ENCODE measurements around the gene SSRP1.

Gene SSRP1

DNA sequence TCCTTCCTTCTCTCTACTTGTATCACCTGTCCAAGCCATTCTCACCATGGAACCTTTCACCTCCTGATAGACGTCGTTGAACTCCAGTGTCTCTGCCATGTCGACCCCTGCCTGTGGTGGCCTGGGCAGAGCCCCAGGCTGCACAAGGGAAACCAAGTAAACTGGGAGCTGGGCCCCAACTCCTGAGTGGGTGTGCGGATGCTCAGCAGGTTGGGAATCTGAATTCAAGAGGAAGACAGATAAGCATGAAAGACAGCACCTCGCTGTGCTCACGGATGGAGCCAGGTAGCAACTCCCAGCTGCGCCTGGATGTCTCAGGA lies 709 bp downstream of the SSRP1 start:
- ATAC-seq, result no peak

DNA sequence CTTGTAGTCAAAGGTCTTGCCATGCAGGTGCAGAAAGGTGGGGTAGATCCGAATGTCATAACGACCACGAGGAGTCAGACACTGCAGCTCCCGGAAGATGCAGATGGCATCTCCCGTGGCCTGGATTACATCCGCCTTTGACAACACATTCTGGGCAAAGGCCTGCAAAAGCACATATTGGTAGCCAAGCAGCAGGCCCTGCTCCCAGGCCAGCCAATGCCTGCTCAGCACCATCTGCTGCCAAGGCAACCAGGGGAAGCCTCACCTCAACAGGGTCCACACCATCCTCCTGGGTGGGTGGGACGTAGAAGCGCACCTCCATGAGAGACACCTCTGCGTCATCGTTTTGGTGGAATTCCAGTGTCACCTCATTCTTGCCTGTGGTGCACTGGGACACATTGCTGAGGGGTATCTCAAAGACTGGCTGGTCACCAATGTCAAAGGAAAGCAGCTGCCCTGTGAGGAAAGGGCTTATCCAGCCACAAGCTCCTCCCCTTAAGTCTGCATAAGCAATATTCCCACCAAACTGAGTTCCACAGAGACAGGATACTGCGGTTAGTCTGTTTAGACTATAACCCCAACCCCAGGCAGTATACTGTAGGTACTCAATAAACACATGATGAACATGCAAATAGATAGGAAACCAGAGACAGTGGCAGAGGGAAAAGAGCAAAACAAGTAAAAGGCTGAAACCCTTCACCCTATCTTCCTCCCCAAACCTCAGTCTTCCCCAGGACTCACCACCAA lies 2.8 kb downstream of the SSRP1 start:
- no peak for ATAC-seq

DNA sequence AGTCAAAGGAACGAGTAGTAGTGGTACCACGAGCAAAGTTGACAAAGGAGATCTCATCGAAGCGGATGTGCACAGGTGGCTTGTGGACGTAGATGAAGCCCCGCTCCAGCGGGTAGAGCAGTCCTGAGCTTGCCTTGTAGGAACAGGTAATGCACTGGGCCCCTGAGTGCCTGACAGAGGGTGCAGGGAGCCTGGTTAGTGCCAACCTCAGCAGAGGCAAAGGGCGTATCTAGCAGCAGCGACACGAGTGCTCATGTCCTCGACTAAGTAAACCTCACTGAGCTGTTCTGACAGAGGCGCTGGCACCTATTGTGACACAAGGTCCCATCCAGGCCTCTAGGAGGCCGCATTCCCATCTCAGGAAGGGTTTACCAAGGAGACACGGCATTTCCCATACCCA lies 4.0 kb downstream of the SSRP1 start:
- no peak for ATAC-seq

DNA sequence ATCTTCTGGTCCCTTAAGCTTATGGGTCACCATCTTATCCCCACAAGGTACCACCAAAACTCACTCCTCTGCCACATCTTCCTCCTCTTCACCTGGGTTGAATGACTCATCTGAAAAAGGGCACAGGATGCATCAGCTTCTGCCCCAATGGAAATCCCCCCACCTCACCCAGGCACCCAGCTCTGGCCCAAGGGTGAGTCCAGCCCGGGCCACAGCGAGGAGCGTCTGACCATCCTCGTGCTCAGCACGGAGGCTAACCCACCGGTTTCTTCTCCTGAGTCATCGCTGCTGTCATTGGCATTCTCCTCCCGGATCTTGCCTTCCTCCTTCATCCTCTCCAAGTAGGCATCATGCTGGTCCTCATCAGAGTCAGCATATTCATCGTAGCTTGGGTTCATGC lies 5.7 kb downstream of the SSRP1 start:
- peak in 1 of 2 donors; percentile 28 for ATAC-seq

DNA sequence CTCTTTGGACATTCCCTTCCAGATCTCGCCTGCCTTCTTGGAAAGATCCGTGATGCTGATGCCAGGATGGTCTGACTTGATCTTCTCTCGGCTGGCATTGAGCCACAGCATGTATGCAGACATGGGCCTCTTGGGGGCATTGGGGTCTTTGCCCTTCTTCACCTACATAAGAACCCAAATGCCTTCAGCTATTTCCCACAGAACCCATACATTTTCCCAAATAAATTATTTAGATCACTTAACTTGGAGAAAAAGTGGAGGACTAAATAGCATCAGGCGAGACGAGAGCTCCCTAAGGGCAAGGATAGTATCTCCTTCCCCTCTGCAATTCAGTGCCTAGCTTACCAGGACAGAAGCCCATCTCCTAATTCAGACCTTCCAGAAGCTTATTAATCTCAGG lies 8.0 kb downstream of the SSRP1 start:
- no peak for ATAC-seq

DNA sequence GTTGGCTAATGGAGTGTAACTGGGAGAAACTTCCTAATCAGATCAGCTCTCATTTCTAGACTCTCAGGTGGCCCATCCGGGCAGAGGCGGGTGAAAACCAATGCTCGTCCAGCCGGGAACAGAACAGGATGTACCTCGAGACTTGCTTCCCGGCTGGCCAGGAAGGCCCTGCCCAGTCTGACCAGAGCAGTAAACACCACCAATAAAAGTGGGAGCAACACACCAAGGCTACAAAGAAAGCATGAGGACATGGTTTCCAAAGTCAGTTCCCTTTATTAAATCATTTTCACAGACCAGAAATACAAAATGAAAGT lies 10.0 kb downstream of the SSRP1 start:
- no peak for ATAC-seq

DNA sequence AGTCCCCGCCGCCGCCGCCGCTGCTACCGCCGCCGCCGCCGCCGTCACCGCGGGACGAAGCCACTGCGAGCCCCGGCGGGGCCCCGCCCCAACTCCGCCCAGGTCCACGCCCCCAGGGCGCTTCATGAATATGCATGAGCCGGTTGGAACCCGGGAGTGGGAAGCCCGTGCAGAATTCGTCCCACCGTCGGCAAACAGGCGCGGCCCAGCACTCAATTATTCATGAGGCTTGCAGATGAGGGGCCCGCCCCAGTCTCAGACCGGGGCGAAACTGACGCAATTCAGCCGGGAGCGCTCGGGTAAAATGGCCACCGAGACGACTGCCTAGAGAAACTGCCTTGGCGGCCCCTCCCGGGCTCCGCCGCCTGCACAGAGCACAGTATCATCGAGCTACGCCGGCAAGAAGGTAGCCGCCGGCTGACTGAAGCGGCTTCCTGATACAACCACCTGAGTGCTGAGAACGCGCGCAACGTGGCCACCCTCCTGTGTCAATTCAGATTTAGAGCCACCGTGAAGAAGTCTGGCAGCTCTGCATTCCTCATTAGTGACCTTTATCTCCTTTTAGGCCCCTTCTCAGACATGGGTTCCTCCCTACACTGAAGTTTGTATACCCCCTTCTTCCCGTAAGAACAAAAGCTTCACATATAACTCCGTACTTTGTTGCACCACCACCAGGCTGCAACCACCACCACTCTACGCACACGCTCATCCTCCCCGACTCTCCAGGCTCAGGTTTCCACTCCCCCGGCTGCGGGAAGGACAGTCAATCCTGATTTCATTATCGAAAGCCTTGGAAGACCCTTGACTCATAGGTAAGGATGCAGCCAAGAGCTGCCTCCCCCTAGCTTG lies 10.6 kb downstream of the SSRP1 start, which contains the start of gene TNKS1BP1:
Gene TNKS1BP1, minus strand, starts transcription at position 67 of the 849 bp plus-strand sequence. CDS start 3,067 bp downstream, outside the sequence.
- peak; percentile 90 to 91 for ATAC-seq

DNA sequence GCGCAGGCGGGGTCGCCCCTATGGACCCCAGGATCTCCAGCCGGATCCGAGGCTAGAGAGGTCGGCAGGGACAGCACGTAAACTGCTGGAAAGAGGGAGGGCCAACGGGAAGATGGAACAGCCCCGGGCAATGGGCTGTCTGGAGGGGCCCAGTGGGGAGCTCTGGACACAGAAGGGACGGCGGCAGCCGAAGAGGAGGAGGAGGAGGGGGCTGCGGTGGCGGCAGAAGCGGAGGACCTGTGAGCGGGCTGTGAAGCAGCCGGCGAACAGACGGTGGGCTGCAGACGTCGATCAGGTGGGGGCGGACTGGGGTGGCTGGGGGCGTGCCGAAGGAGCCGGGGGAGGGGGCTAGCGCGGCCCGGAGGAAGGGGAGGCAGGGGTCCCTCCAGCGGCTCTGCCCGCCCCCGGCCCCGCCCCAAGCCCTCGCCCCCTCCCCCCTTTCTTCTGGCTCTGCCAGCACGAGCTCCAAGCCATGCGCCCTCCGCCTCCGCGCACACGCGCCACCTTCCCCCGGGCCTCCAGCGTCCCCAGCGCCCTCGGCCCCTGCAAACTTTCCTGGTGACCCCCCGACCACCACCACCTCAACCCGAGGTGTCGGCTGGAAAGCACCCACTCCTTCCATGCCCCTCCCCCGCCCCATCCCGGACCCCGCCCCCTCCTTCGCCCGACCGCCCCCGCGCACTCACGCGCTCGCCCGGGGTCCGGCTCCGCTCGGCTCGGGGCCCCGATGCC lies 11.4 kb downstream of the SSRP1 start:
- ATAC-seq, result no peak

DNA sequence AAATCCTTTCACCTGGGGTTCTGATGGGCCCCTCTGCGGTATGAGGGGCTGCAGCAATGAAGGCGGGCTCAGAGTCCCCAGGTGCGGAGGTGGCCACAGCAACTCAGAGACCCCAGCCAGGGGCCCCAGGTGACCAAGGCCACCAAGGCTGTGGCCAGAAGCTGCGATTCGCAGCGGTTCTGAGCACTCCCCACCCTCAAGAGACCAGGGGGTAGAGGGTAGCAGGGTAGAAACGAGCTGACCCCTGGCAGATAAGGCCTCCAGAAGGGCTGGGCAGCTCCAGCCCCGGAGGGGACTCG lies 11.9 kb downstream of the SSRP1 start:
- no peak for ATAC-seq

DNA sequence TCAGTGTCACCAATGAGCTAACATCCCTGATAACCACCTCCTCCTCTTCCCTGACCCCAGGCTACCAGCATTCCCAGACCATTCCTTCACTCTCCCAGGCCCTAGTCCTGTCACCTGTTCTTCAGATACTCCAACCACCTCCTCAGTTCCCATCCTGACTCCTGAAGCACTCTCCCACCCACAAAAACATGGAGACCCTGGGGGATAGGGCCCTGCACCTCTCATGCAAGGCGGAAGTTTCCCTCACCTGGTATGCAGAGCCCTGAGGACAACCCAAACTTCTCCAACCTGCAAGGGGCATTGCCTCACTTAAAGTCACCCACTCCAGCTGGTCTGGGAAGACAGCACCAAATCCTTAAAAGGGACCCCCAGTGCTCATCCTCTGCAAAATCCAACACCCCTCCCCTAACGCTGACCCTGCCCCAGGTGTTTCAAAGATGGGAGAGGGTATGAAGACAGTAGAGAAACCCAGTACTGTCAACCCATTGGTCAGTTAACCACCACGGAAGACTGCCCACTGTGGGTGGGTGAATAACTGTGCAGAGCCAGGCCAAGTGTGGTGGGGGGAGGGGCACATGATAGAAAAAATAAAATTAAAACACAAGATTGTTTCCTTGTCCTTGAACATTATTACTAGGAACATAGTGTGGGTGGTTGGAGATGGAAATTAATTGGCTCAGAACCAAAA lies 12.4 kb downstream of the SSRP1 start:
- ATAC-seq, result no peak

DNA sequence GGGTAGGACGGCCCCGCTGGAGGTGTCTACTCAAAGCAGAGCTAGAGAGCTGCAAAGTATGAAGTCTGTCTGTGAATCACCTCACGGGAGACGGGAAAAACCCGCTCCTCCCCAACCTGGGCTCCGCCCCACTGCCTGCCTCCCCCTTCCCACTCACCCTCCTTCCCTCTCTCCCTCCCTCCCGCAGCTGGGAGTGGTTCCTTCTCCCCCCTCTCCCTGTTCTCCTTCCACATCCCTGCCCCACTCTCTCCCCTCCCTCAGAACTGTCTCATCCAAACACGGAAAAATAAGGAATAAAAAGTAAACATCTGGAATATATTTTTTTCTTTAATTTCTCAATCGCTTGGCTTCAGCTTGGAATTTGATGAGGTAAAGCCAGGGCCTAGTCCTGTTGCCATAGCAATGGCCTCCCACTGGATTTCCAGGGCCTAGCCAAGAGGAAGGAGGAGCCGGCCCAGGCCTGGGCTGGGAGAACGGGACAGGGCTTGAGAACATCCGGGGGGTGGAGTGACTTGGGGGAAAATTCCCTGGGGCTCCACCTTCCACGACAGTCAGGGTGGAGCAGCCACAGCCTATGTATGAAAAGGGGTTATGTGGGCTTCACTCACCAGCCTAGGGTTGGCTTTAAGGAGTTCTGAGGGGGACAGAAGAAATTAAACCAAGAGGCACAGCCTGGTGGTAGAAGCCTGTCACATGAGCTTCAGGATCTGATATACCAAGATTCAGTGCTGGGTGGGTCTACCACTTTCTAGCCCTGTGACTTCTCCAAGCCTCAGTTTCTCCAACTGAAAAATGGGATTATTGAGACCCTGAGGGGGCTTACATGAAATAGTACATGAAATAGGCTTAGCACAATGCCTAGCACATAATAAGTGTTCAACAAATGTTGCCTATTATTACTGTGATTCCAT lies 13.2 kb downstream of the SSRP1 start:
- no peak for ATAC-seq

DNA sequence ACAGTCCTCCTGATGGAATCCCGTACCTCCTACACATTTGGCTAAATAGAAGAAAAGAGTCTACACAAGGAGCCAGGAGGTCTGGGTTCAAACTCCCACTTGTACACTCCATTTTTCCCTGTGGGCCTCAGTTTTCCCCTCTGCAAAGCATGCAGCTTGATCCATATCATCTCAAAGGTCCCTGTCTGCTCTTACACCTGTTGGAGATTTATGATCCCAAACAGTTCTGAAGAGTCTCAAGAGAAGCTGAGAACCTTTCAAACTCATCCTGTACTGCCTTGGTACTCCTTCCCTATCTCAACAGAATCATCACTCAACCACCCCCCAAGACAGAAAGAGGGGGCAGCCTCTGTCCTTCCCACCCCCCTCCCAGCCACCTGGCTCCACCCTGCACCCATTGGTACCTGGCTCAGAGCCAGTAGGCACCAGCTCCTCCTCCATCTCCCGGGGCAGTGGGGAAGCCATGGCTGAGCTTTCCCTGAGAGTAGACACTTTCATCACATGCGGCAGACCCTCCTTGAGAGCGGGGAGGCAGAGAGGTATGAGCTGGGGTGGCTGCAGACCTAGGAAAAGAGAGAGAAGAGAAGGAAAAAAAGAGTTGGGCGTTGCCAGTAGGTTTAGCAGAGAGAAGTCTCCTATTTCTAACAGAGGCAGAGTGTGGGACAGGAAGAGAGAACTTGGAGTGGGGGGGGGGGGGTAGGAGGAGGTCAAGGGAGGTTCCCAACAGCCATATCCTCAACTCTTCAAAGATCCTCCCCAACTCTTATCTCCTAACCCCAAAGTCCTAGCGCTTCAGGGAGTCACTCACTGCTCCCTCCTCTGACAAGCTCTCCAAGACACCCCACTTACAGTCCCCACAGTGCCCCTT lies 14.1 kb downstream of the SSRP1 start:
- no peak for ATAC-seq

DNA sequence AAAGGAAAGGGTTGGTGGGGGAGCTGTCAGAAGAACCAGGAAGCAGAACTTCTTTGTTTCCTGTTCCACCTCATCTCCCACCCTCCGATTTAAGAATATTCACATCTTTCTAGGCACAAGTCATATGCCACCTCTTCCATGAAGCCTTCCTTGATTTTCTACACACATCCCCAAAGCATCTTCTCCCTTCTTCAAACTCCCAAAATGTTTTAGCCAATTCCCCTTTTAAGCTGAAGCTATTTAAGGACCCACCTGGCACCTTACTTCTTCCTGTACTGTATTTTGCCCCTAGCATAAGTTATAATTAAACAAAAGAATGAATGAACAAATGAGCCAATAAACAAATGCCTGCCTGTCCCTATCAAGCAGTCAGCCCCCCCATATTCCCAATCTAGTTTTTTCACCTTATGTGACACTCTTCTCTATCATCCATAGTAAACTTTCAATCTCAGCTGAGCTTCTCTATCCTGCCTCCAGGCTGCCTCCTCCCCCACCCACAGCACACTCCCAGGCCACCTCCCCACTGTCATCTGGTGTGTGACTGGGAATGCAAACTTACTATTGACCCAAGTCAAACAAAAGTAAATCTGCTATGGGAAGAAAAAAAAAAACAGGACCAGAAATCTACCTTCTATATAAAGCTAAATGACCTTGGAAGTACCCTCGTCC lies 14.8 kb downstream of the SSRP1 start:
- ATAC-seq, result no peak

DNA sequence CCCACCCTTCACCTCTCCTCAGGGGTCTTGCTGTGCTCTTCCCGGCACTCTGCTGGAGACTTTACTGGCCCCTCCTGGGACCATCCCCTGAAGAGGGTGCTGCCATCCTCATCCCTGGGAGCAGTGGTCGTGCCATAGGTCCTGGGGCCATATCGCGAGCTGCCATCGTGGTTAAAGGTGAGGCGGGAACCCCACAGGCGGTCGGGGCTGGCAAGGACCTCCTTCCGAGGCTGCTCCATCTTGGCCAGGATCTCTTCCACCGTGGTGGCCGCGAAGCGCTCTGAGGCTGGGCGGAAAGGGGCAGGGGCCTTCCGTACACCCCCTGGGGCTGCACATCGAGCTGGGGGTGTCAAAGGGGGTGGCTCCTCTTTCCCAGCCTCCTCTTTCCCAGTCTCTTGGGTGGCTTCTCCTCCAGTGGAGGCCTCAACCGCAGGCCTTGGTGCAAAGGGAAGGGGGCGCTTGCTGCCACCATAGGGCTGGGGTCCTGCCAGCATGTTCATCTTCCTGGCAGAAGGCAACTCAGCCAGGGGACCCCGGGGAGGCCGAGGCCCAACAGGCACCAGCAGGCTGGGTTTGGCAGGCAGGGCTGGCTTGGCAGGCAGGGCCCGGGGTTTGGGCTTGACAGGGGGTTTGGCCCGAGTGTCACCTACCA lies 15.5 kb downstream of the SSRP1 start:
- ATAC-seq, result no peak

DNA sequence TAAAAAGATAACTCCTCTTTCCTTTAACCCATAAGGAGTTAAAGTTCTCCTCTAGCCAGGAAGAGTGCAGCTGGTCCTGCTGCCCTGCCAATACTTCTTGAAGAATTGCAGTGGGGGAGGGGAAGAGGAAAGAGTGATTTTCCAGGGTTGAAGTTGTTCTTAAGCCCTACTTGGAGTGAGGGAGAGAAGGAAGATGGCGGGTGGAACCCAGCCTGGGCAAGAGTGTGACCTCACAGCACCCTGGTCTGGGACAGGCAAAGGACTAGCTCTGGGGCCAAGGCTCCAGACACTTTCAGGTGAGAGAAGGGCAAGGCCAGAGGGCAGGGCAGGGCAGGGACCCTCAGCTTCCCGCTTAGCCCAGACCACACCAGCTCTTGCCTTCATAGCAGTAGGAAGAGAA lies 17.5 kb downstream of the SSRP1 start:
- no peak for ATAC-seq

DNA sequence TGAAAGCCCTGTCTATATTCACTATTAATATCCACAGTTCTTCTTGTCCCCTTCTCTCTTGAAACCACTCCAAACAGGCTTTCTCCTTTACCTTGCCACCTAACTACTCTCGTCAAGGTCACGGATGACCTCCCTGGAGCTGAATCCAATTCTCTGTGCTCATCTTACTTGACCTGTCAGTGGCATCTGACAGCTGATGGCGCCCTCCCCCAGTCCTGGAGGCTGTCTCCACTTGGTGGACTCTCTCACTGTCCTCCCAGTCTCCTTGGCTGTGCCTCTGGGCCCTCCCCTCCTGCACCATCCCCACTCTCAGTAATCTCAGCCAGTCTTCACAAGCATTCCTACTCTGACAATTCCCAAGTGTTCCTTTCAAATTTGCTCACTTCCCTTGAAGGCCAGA lies 19.7 kb downstream of the SSRP1 start:
- ATAC-seq, result no peak

DNA sequence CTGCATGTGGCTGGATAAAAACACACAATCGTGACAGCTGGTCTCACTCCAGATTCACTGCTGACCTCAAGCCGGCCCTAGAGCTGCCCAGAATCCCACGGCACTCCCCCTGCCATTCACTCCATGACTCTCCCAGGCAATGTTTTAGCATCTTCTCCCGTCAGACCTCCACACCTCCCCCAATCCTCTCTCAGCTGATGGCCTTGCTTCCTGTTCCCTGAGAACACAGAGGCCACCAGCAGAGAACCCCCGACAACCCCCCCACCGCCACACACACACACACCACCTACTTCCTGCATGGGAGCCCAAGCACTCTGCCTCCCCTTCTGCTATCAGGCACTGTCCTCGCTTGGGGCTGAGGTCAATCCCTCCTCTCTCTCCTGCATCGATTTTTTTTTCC lies 20.2 kb downstream of the SSRP1 start:
- no peak for ATAC-seq

DNA sequence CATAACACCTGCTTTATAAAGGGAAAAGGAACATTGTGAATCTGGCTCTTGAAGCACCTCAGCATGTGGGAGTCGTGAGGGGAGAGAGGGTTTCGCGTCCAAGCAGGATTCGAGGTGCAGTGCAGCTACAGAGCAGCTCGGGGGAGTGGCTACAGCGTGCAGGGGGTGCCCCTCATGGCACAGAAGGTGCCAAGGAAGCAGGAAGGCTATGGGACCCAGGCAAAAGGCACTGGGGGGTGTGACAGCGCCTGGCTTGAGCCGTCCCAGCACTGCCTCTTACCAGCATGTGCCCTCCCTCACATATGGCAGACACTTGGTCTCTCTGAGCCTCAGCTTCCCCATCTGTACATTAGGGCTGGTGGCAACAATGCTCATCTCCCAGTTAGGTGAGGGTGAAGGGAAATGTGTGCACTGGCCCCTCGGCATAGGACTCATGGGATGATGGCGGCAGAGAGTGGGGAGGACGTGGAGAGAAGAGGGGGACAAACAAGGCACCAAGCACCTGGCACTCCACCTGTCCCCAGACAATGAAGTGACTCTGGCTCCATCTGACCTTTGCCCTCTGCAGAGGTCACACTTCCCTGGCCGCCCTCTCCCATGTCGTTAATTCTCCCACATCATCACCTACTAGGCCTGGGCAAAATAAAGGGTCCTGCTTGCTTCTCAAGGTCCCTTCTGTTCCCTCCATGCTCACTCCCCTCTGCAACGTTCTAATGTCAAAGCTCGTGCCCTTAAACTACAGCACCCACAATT lies 21.3 kb downstream of the SSRP1 start:
- no peak for ATAC-seq

DNA sequence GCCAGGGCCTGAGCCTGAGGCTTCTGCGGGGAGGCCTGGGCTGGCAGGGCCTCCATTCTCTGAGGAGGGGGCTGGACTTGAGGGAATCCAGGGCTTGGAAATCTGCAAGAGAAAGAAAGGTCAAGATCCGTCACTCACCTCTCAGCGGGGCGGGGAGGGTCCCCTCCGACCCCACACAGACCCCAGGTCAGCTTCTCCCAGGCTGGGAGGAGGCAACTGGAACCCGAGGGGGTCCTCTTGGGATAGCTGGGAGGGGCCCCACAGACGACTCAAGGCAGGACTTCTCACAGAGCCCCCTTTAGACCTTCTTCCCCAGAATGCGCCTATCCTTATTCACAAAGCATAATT lies 21.9 kb downstream of the SSRP1 start:
- no peak for ATAC-seq

All from activated CD4-positive, CD25-positive, alpha-beta regulatory T cell treated with anti-CD3 and anti-CD28 coated beads, Interleukin-2, amount 50 U/mL, for 24 hours (primary cell).